HCT116 (cell line): ENCODE measurements around the gene KDSR. TPM values are rescaled to one million over a fixed set of nuclear protein-coding genes. Genes with fewer than 3 reads are reported as not detected.

Experiments used
- ATAC-seq: fragments of 200-7000 bp; cut with Tn5 transposase; 2 replicates; pipeline ENCODE4 v1.9.1; 2020; ENCODE audit warnings: mild to moderate bottlenecking, moderate library complexity
- BruUV-seq: library from RNA; stranded (reverse); fragments of 400-500 nt; replicated peaks from 2 replicates; lab custom pipeline; 2021; lab: Mats Ljungman, UMichigan
- CTCF ChIA-PET: fragments of 300-600 bp; sonication (Branson Sonifier 250); formaldehyde crosslinking; loops from one replicate; lab custom pipeline; 2021; ENCODE audit warnings: antibody characterized with exemption; lab: Charles Lee
- POLR2A ChIA-PET: fragments of 300-600, 350-600 bp; sonication (Branson Sonifier 250); formaldehyde crosslinking; loops from one replicate; lab custom pipeline; 2021; ENCODE audit warnings: antibody characterized with exemption; lab: Charles Lee
- RAD21 ChIA-PET, 2 experiments: fragments of 300-600 bp; sonication (Branson Sonifier 250); formaldehyde crosslinking; loops; one replicate each; lab custom pipeline; 2023; ENCODE audit warnings: low total read pairs in 2 of 2; ENCODE audit not compliant: uncharacterized antibody in 2 of 2, unreplicated experiment in 2 of 2, low non-redundant PET in 1 of 2; lab: Charles Lee
- DNase-seq: peaks from one replicate; pipeline ENCODE4 v3.0.0-alpha.2; 2010; ENCODE audit warnings: low read depth, low spot score
- H2AFZ ChIP-seq: fragments of 200-600 bp; shearing (Covaris generic), sonication (generic); 2 replicates; pipeline ENCODE4 v1.6.1; 2017; ENCODE audit warnings: low read depth, mixed run types, mixed read lengths, antibody characterized with exemption, low read length; ENCODE audit not compliant: poor library complexity, severe bottlenecking
- H3K27ac ChIP-seq: 2 replicates; pipeline ENCODE4 v1.5.1; 2012; ENCODE audit warnings: low read depth, low read length
- H3K27me3 ChIP-seq: fragments of 200-600 bp; sonication (generic); 2 replicates; pipeline ENCODE4 v1.6.1; 2016; ENCODE audit warnings: mixed run types, low read length, mixed read lengths; ENCODE audit not compliant: insufficient read depth
- H3K36me3 ChIP-seq, 2 experiments: fragments of 200-500 bp in 1 of 2; fragments of 200-600 bp in 1 of 2; sonication (Bioruptor generic) in 1 of 2; sonication (generic) in 1 of 2; 2 replicates each; pipeline versions ENCODE4 v1.5.1 to v1.6.1; 2014 to 2016; ENCODE audit warnings: low read length in 2 of 2, inconsistent platforms in 1 of 2, mixed read lengths in 1 of 2, mixed run types in 1 of 2; ENCODE audit not compliant: insufficient read depth in 2 of 2, control insufficient read depth in 1 of 2
- H3K4me1 ChIP-seq, 2 experiments: fragments of 200-600 bp in 1 of 2; sonication (generic) in 1 of 2; 2 replicates each; pipeline versions ENCODE4 v1.5.1 to v1.6.1; 2012 to 2017; ENCODE audit warnings: low read length in 2 of 2, inconsistent platforms in 1 of 2, mild to moderate bottlenecking in 1 of 2, mixed read lengths in 1 of 2, mixed run types in 1 of 2, moderate library complexity in 1 of 2; ENCODE audit not compliant: insufficient read depth in 2 of 2, control insufficient read depth in 1 of 2
- H3K4me2 ChIP-seq: fragments of 200-600 bp; sonication (generic); 2 replicates; pipeline ENCODE4 v1.6.1; 2017; ENCODE audit warnings: mixed run types, low read length, mixed read lengths
- H3K4me3 ChIP-seq, 2 experiments: fragments of 200-600 bp in 1 of 2; sonication (generic) in 1 of 2; replicated peaks in 1 of 2; 2 replicates each; pipeline ENCODE4 v1.5.1; 2011 to 2016; ENCODE audit warnings: low read length in 2 of 2, control low read depth in 1 of 2, low read depth in 1 of 2, mild to moderate bottlenecking in 1 of 2, mixed read lengths in 1 of 2, mixed run types in 1 of 2
- H3K79me2 ChIP-seq: fragments of 200-600 bp; sonication (generic); 2 replicates; pipeline ENCODE4 v1.6.1; 2017; ENCODE audit warnings: mild to moderate bottlenecking, mixed run types, low read length, moderate library complexity, mixed read lengths; ENCODE audit not compliant: insufficient read depth
- H3K9ac ChIP-seq: fragments of 200-600 bp; sonication (generic); 2 replicates; pipeline ENCODE4 v1.6.1; 2016; ENCODE audit warnings: low read length, mixed read lengths
- H3K9me2 ChIP-seq: fragments of 200-600 bp; sonication (generic), shearing (Covaris generic); 2 replicates; pipeline ENCODE4 v1.6.1; 2017; ENCODE audit warnings: mixed run types, mild to moderate bottlenecking, moderate library complexity; ENCODE audit not compliant: insufficient read depth
- H3K9me3 ChIP-seq, 2 experiments: fragments of 200-500 bp in 1 of 2; fragments of 200-600 bp in 1 of 2; sonication (Bioruptor generic) in 1 of 2; sonication (generic) in 1 of 2; 2 replicates each; pipeline ENCODE4 v1.6.1; 2014 to 2017; ENCODE audit warnings: low read length in 2 of 2, mixed read lengths in 2 of 2, inconsistent platforms in 1 of 2, low read depth in 1 of 2, mild to moderate bottlenecking in 1 of 2, mixed run types in 1 of 2, moderate library complexity in 1 of 2; ENCODE audit not compliant: control insufficient read depth in 1 of 2, insufficient read depth in 1 of 2
- H4K20me1 ChIP-seq: fragments of 200-600 bp; sonication (generic), shearing (Covaris generic); 2 replicates; pipeline ENCODE4 v1.6.1; 2017; ENCODE audit warnings: mixed run types, mild to moderate bottlenecking, moderate library complexity; ENCODE audit not compliant: insufficient read depth
- ATF3 ChIP-seq: IDR thresholded peaks from 2 replicates; pipeline ENCODE4 v1.6.1; 2012
- CBX3 ChIP-seq: IDR thresholded peaks from 2 replicates; pipeline ENCODE4 v1.6.1; 2012; ENCODE audit warnings: low read depth
- CEBPB ChIP-seq: IDR thresholded peaks from 2 replicates; pipeline ENCODE4 v1.6.1; 2012; ENCODE audit warnings: low read depth
- CTCF ChIP-seq, 3 experiments: fragments of 200-600 bp in 1 of 3; sonication (generic) in 1 of 3; IDR thresholded peaks in 2 of 3; conservative IDR thresholded peaks in 1 of 3; 2 replicates each; pipeline ENCODE4 v1.5.1; 2012 to 2017; ENCODE audit warnings: low read depth in 2 of 3, low read length in 2 of 3, antibody characterized with exemption in 1 of 3, borderline replicate concordance in 1 of 3, control low read depth in 1 of 3, mild to moderate bottlenecking in 1 of 3, mixed read lengths in 1 of 3, mixed run types in 1 of 3, moderate library complexity in 1 of 3; ENCODE audit not compliant: insufficient read depth in 1 of 3
- EGR1 ChIP-seq: IDR thresholded peaks from 2 replicates; pipeline ENCODE4 v1.6.1; 2012; ENCODE audit warnings: low read depth
- ELF1 ChIP-seq: IDR thresholded peaks from 2 replicates; pipeline ENCODE4 v1.6.1; 2012; ENCODE audit warnings: low read depth, borderline replicate concordance
- EZH2 ChIP-seq: fragments of 200-600 bp; sonication (generic); IDR thresholded peaks from 2 replicates; pipeline ENCODE4 v1.6.1; 2017; ENCODE audit warnings: antibody characterized with exemption, mixed run types
- EZH2phosphoT487 ChIP-seq: fragments of 200-600 bp; IDR thresholded peaks from 2 replicates; pipeline ENCODE4 v1.6.1; 2018; ENCODE audit warnings: antibody characterized with exemption, borderline replicate concordance
- FOSL1 ChIP-seq: IDR thresholded peaks from 2 replicates; pipeline ENCODE4 v1.6.1; 2012; ENCODE audit warnings: low read depth
- JUND ChIP-seq: IDR thresholded peaks from 2 replicates; pipeline ENCODE4 v1.6.1; 2012
- MAX ChIP-seq: IDR thresholded peaks from 2 replicates; pipeline ENCODE4 v1.6.1; 2012
- POLR2A ChIP-seq: IDR thresholded peaks from 2 replicates; pipeline ENCODE4 v1.7.0; 2011; ENCODE audit warnings: borderline replicate concordance; ENCODE audit not compliant: insufficient read depth, insufficient read length; ENCODE audit errors: extremely low read depth
- RAD21 ChIP-seq: IDR thresholded peaks from 2 replicates; pipeline ENCODE4 v1.6.1; 2012; ENCODE audit warnings: low read depth, mild to moderate bottlenecking
- REST ChIP-seq: IDR thresholded peaks from 2 replicates; pipeline ENCODE4 v1.6.1; 2012; ENCODE audit warnings: low read depth
- SRF ChIP-seq: IDR thresholded peaks from 2 replicates; pipeline ENCODE4 v1.6.1; 2012; ENCODE audit warnings: low read depth
- YY1 ChIP-seq: IDR thresholded peaks from 2 replicates; pipeline ENCODE4 v1.6.1; 2011; ENCODE audit warnings: low read length, low read depth, moderate library complexity, mild to moderate bottlenecking; ENCODE audit not compliant: insufficient replicate concordance; ENCODE audit errors: extremely low read depth
- ZBTB33 ChIP-seq: IDR thresholded peaks from 2 replicates; pipeline ENCODE4 v1.6.1; 2011; ENCODE audit warnings: mild to moderate bottlenecking, low read length, moderate library complexity; ENCODE audit not compliant: insufficient replicate concordance; ENCODE audit errors: extremely low read depth
- ZNF274 ChIP-seq: fragments of 200-500 bp; sonication (Bioruptor generic); IDR thresholded peaks from 2 replicates; pipeline ENCODE4 v1.6.1; 2014; ENCODE audit warnings: mild to moderate bottlenecking, low read depth, low read length, inconsistent platforms
- intact Hi-C: fragments of 100-400 bp; cut with micrococcal nuclease; formaldehyde crosslinking; loops from 2 replicates; pipeline ENCODE4 v1.10.0; 2022
- total RNA-seq: library from RNA; stranded (reverse); gene quantifications from one replicate; pipeline ENCODE4 v1.2.1, GENCODE V29; 2021; ENCODE audit not compliant: unreplicated experiment

KDSR gene
- total RNA-seq, 1 experiment from 2014 or later, result 68.6 TPM

GRCh38 chr18:63366213-63367052 is 573 bp downstream of the KDSR start:
- CTCF ChIA-PET, result interaction anchor here (0.9 kb wide), 1 partner anchor 43 kb away, joined by 3 read pairs; no protein-coding TSS in a partner anchor
- DNase-seq, result peak; percentile 32
- Histone ChIP-seq H3K36me3 (peaks cover 3 to 9% of the 10 kb centered on the region in 2 experiments; a peak in 2 of 4 replicates), H3K27me3 (no peaks in the 10 kb centered on the region), H2AFZ (no peak overlapping the region), H4K20me1 (peaks cover 10% of the 10 kb centered on the region; the same call in 1 of the 2 replicates), H3K9me3 (peaks cover 6 to 8% of the 10 kb centered on the region in 2 experiments; a peak in 1 of 4 replicates), H3K9ac (peak overlapping the region; percentile 95), H3K9me2 (no peaks in the 10 kb centered on the region), H3K4me2 (peak overlapping the region; percentile 94), H3K79me2 (peaks cover 40% of the 10 kb centered on the region), H3K4me3 (peak overlapping the region; percentile 84 to 85), H3K27ac (peak overlapping the region; percentile 87), H3K4me1 (peaks cover 7 to 14% of the 10 kb centered on the region in 2 experiments; a peak in 3 of 4 replicates)
- peak; percentile 56 for ATAC-seq
- RAD21 ChIA-PET, result no interaction called here
- BruUV-seq, result no TSS peak
- intact Hi-C loops, result loop anchor here (1.0 to 10.0 kb wide), 2 partner anchors 56 to 1182 kb away; partner anchors contain the start of genes PIGN, RELCH and VPS4B
- POLR2A ChIA-PET, result no interaction called here
- TF ChIP-seq MAX (0 out of 2 replicates have a peak, but pooled peaks have one; percentile 37), REST (no peak), YY1 (no peak), EZH2 (no peak), CTCF (IDR thresholded peaks at IDR 0.05 in 2 of 3, conservative IDR thresholded peaks at IDR 0.05 in 1 of 3; ENCODE audit: borderline replicate concordance in 1 of 3, insufficient read depth in 1 of 3, low read depth in 2 of 3, low read length in 2 of 3) (no peak), CEBPB (no peak), JUND (peak; percentile 59; the same call in 1 of the 2 replicates), CBX3 (no peak), FOSL1 (peak; percentile 69), ELF1 (peak; percentile 50), ATF3 (no peak), POLR2A (no peak), EZH2phosphoT487 (no peak), ZBTB33 (no peak), ZNF274 (no peak), RAD21 (no peak), EGR1 (no peak), SRF (no peak)
